HepG2 (cell line): ENCODE results near the gene MDP1. TPM values are rescaled to one million over a fixed set of nuclear protein-coding genes. Genes with fewer than 3 reads are reported as not detected.
A peak's percentile ranks its signal among the peaks of the same experiment; 100 is the strongest.

Experiments
- ATAC-seq: fragments of 200-7000 bp; cut with Tn5 transposase; 3 replicates; pipeline ENCODE4 v1.9.1; 2020; ENCODE audit warnings: mild to moderate bottlenecking, moderate library complexity
- BruUV-seq: library from RNA; stranded (reverse); fragments of 400-500 nt; replicated peaks from 2 replicates; lab custom pipeline; 2021; lab: Mats Ljungman, UMichigan
- CTCF ChIA-PET: fragments of 300-600 bp; formaldehyde crosslinking; extraction: SDS; loops from one replicate; lab custom pipeline; 2021; ENCODE audit warnings: low total read pairs, inconsistent platforms, low intra/inter-chr PET ratio; lab: Yijun Ruan, JAX
- POLR2A ChIA-PET: fragments of 350-600 bp; sonication (Branson Sonifier 250); formaldehyde crosslinking; loops from one replicate; lab custom pipeline; 2020; ENCODE audit warnings: antibody characterized with exemption, inconsistent platforms; lab: Yijun Ruan, JAX
- DNase-seq: peaks from one replicate; pipeline ENCODE4 v3.0.0-alpha.2; 2015; ENCODE audit warnings: low spot score
- FAIRE-seq: peaks from 3 replicates; lab custom pipeline; 2011; peaks lifted over from hg19 to GRCh38; lab: Jason Lieb, UNC
- H2AFZ ChIP-seq: one replicate; pipeline ENCODE4 v1.6.1; 2011; ENCODE audit warnings: low read length, inconsistent platforms
- H3K27ac ChIP-seq: fragments of 300-600 bp; 3 replicates; pipeline ENCODE4 v1.8.0; 2011; ENCODE audit warnings: mixed run types, mild to moderate bottlenecking, mixed read lengths, low read length, inconsistent platforms; ENCODE audit not compliant: insufficient read depth; ENCODE audit errors: extremely low read length
- H3K27me3 ChIP-seq, 2 experiments: fragments of 200-600 bp in 1 of 2; 2 replicates in 1 of 2; 3 replicates in 1 of 2; pipeline versions ENCODE4 v1.6.0 to v1.8.0; 2011; ENCODE audit warnings: low read length in 2 of 2, mild to moderate bottlenecking in 2 of 2, moderate library complexity in 2 of 2, inconsistent platforms in 1 of 2; ENCODE audit not compliant: insufficient read depth in 2 of 2, control insufficient read depth in 1 of 2
- H3K36me3 ChIP-seq, 2 experiments: fragments of 200-600 bp in 1 of 2; replicated peaks in 1 of 2; 2 replicates in 1 of 2; 3 replicates in 1 of 2; pipeline versions ENCODE4 v1.5.1 to v1.8.0; 2011; ENCODE audit warnings: low read length in 2 of 2, inconsistent platforms in 1 of 2; ENCODE audit not compliant: insufficient read depth in 2 of 2, control insufficient read depth in 1 of 2
- H3K4me1 ChIP-seq: 2 replicates; pipeline ENCODE4 v1.5.1; 2012; ENCODE audit warnings: low read length, inconsistent platforms; ENCODE audit not compliant: insufficient read depth
- H3K4me2 ChIP-seq: 2 replicates; pipeline ENCODE4 v1.6.0; 2011; ENCODE audit warnings: low read depth, low read length, inconsistent platforms
- H3K4me3 ChIP-seq, 3 experiments: fragments of 200-600 bp in 1 of 3; sonication (generic), shearing (Covaris generic) in 1 of 3; replicated peaks in 1 of 3; 2 replicates each; pipeline ENCODE4 v1.5.1; 2011 to 2016; ENCODE audit warnings: low read length in 3 of 3, inconsistent platforms in 2 of 3, low read depth in 2 of 3, mild to moderate bottlenecking in 2 of 3, control low read depth in 1 of 3, mixed read lengths in 1 of 3; ENCODE audit not compliant: insufficient read depth in 1 of 3
- H3K79me2 ChIP-seq: one replicate; pipeline ENCODE4 v1.6.1; 2011; ENCODE audit warnings: low read length, inconsistent platforms; ENCODE audit not compliant: insufficient read depth
- H3K9ac ChIP-seq: 2 replicates; pipeline ENCODE4 v1.6.0; 2011; ENCODE audit warnings: mild to moderate bottlenecking, low read depth, low read length, inconsistent platforms; ENCODE audit not compliant: insufficient read depth
- H3K9me3 ChIP-seq: 2 replicates; pipeline ENCODE4 v1.5.1; 2012; ENCODE audit warnings: mild to moderate bottlenecking, low read length
- H4K20me1 ChIP-seq: 2 replicates; pipeline ENCODE4 v1.6.0; 2011; ENCODE audit warnings: inconsistent platforms, mild to moderate bottlenecking, low read length, moderate library complexity; ENCODE audit not compliant: insufficient read depth
- AGO1 ChIP-seq: fragments of 200-400 bp; formaldehyde crosslinking; IDR thresholded peaks from 2 replicates; pipeline ENCODE4 v1.6.1; 2017; ENCODE audit warnings: mild to moderate bottlenecking, low read depth, low read length, moderate library complexity; ENCODE audit not compliant: poor library complexity, severe bottlenecking
- AGO2 ChIP-seq: fragments of 200-400 bp; formaldehyde crosslinking; optimal IDR thresholded peaks from 2 replicates; pipeline ENCODE3; 2017; ENCODE audit warnings: mild to moderate bottlenecking, low read depth, low read length, moderate library complexity
- BRD4 ChIP-seq: sonication (generic); formaldehyde crosslinking; IDR thresholded peaks from 2 replicates; pipeline ENCODE4 v1.4.0; 2020; ENCODE audit warnings: missing genetic modification reagents
- HNRNPL ChIP-seq: fragments of 200-400 bp; formaldehyde crosslinking; IDR thresholded peaks from 2 replicates; pipeline ENCODE4 v1.6.1; 2017; ENCODE audit warnings: mild to moderate bottlenecking, low read depth, low read length
- IKZF1 ChIP-seq: fragments of 450-650 bp; IDR thresholded peaks from 2 replicates; pipeline ENCODE4 v1.7.1; 2016
- KDM5B ChIP-seq: sonication (generic); formaldehyde crosslinking; IDR thresholded peaks from 2 replicates; pipeline ENCODE4 v1.4.0; 2020; ENCODE audit warnings: missing genetic modification reagents, mild to moderate bottlenecking, borderline replicate concordance
- KMT2B ChIP-seq: IDR thresholded peaks from 2 replicates; pipeline ENCODE4 v1.6.1; 2016; ENCODE audit warnings: missing genetic modification reagents, missing compliant biosample characterization
- LCORL ChIP-seq, 2 experiments: fragments of 450-650 bp in 1 of 2; sonication (generic) in 1 of 2; formaldehyde crosslinking in 1 of 2; IDR thresholded peaks; 2 replicates each; pipeline versions ENCODE4 v1.5.0 to v1.6.1; 2017 to 2020; ENCODE audit warnings: antibody characterized with exemption in 1 of 2, missing genetic modification reagents in 1 of 2
- MTA1 ChIP-seq: sonication (generic); formaldehyde crosslinking; IDR thresholded peaks from 2 replicates; pipeline ENCODE4 v1.4.0; 2020; ENCODE audit warnings: missing genetic modification reagents, mild to moderate bottlenecking, borderline replicate concordance
- MXD1 ChIP-seq: sonication (generic); formaldehyde crosslinking; IDR thresholded peaks from 2 replicates; pipeline ENCODE4 v1.4.0; 2020; ENCODE audit warnings: mild to moderate bottlenecking, missing genetic modification reagents
- NCOR1 ChIP-seq: fragments of 200-600 bp; sonication (generic); IDR thresholded peaks from 2 replicates; pipeline ENCODE4 v1.7.0; 2017; ENCODE audit warnings: antibody characterized with exemption, low read length, borderline replicate concordance
- NFE2L1 ChIP-seq: sonication (generic); formaldehyde crosslinking; IDR thresholded peaks from 2 replicates; pipeline ENCODE4 v1.4.0; 2020; ENCODE audit warnings: missing genetic modification reagents, mild to moderate bottlenecking, borderline replicate concordance
- NR0B2 ChIP-seq: sonication (generic); formaldehyde crosslinking; IDR thresholded peaks from 2 replicates; pipeline ENCODE4 v1.4.0; 2020; ENCODE audit warnings: mild to moderate bottlenecking, missing genetic modification reagents
- NR1H2 ChIP-seq: sonication (generic); formaldehyde crosslinking; IDR thresholded peaks from 2 replicates; pipeline ENCODE4 v1.8.1; 2022; ENCODE audit warnings: low read depth, missing genetic modification reagents, borderline replicate concordance
- POLR2A ChIP-seq, 2 experiments: IDR thresholded peaks; 2 replicates each; pipeline ENCODE4 v1.6.1; 2011; ENCODE audit warnings: low read depth in 2 of 2, low read length in 2 of 2, mild to moderate bottlenecking in 1 of 2, moderate library complexity in 1 of 2; ENCODE audit not compliant: insufficient read depth in 1 of 2
- RBFOX2 ChIP-seq: fragments of 200-400 bp; formaldehyde crosslinking; IDR thresholded peaks from 2 replicates; pipeline ENCODE4 v1.6.1; 2017; ENCODE audit warnings: low read depth, mild to moderate bottlenecking, low read length
- RXRA ChIP-seq: sonication (generic); formaldehyde crosslinking; IDR thresholded peaks from 2 replicates; pipeline ENCODE4 v1.5.1; 2020; ENCODE audit warnings: missing genetic modification reagents
- SIX4 ChIP-seq: sonication (generic); formaldehyde crosslinking; IDR thresholded peaks from 2 replicates; pipeline ENCODE4 v1.4.0; 2020; ENCODE audit warnings: missing genetic modification reagents
- SRY ChIP-seq: sonication (generic); formaldehyde crosslinking; IDR thresholded peaks from 2 replicates; pipeline ENCODE4 v1.8.0; 2022; ENCODE audit warnings: mild to moderate bottlenecking, missing genetic modification reagents
- ZNF484 ChIP-seq: sonication (generic); formaldehyde crosslinking; IDR thresholded peaks from 2 replicates; pipeline ENCODE4 v1.5.1; 2020; ENCODE audit warnings: mild to moderate bottlenecking, low read depth, missing genetic modification reagents, borderline replicate concordance
- ZNF572 ChIP-seq: sonication (generic); formaldehyde crosslinking; IDR thresholded peaks from 2 replicates; pipeline ENCODE4 v1.5.1; 2020; ENCODE audit warnings: mild to moderate bottlenecking, missing genetic modification reagents
- WGBS: methylation state at CpG from one replicate; pipeline ENCODE4 v1.1.6; 2017; ENCODE audit warnings: low lambda C conversion rate; 5-methylcytosine and 5-hydroxymethylcytosine counted together
- in situ Hi-C: cut with HindIII; loops from 2 replicates; pipeline ENCODE4 v1.10.0; 2017; ENCODE audit warnings: low pct_unique_long_range_greater_than_20kb; ENCODE audit not compliant: extremely low pct_ligation_motif_present
- intact Hi-C: fragments of 100-400 bp; cut with micrococcal nuclease; formaldehyde crosslinking; loops from one replicate; pipeline ENCODE4 v1.10.0; 2022; ENCODE audit not compliant: unreplicated experiment
- polyA plus RNA-seq, 8 experiments: library from polyadenylated mRNA; depleted of rRNA in 3 of 8; stranded (reverse) in 7 of 8; unstranded in 1 of 8; fragments of >200 nt; fragmentation: Illumina TruSeq in 4 of 8; extraction: Trizol in 4 of 8; gene quantifications; 2 replicates each; pipeline versions ENCODE4 v1.2.1 to v1.2.3, GENCODE V29; 2011 to 2016; ENCODE audit warnings: low read depth in 4 of 8, missing spikeins in 1 of 8, mixed read lengths in 1 of 8; ENCODE audit not compliant: insufficient read depth in 1 of 8
- total RNA-seq, 5 experiments: library from RNA; depleted of rRNA; stranded (reverse); fragments of >200 nt; fragmentation: Illumina TruSeq; extraction: Trizol; gene quantifications; 2 replicates each; pipeline ENCODE4 v1.2.3, GENCODE V29; 2016; ENCODE audit warnings: low read depth in 1 of 5
- TF ChIP-seq, protein P1 (sequence below): sonication (generic); formaldehyde crosslinking; conservative IDR thresholded peaks from 2 replicates; pipeline ENCODE4 v1.4.0; 2020; ENCODE audit warnings: missing genetic modification reagents

Gene MDP1
- total and polyA plus RNA-seq, 2 of the 13 experiments (the other 11 are each of a cell fraction or from before 2014, with no cell fraction given) = 44.1 to 48.7 TPM

DNA sequence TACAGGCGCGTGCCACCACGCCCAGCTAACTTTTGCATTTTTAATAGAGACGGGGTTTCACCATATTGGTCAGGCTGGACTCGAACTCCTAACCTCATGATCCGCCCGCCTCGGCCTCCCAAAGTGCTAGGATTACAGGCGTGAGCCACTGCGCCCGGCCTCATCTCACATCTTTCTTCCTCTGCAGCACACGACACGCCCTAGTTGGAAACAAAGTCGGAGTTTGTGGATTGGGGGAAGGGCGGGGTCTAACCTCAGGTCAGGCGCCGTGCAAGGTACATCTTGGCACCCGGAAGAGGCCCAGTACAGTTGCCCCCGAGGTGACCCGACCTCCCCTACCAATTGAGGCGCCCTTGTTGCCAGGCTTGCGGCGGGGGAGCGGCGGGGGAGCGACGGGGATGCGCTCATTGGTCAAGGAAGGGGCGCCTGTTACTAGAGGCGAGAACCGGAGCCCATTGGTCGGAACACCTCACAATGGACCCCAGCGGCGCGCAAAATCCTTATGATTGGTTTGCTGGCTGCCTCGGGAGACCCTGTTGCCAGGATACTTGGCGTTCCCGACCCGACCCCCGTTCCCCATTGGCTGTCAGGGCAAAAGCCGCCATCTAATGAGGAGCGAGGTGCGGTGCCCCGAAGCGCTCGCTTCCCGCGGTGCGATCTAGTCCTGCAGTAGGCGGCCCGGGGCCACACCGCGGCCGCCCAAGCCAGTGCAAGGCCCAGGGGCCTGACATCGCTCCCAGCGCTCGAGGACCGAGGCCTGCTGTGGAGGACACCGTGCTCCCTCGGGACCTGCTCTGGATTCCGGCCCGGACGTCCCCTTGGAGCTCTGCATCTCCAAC, 44.2 kb downstream of the MDP1 start, which contains the start of gene REC8:
TSS of gene REC8 (plus strand) at position 659 of the 839 bp plus-strand sequence. CDS start 473 bp downstream, outside the sequence.
- H3K36me3 ChIP-seq = peaks cover 2 to 3% of the 10 kb centered on the region in 2 experiments; a peak in 4 of 5 replicates
- in situ Hi-C loops (no loop called here), intact Hi-C loops (no loop called here)
- no TSS peak for BruUV-seq
- no peak within 1 kb of the TSS for H3K4me2 ChIP-seq
- FAIRE-seq = no peak
- ChIA-PET CTCF (no interaction called here), POLR2A (interaction anchor here (0.7 to 3.3 kb wide), 6 partner anchors 10 to 70 kb away, joined by 3 to 13 read pairs (median 8); partner anchors contain the start of genes DCAF11, IRF9, NRL and PSME1)
- peak; percentile 15 for ATAC-seq
- H3K79me2 ChIP-seq = no peaks in the 10 kb centered on the region
- no peak within 1 kb of the TSS for H3K9ac ChIP-seq
- no peaks in the 10 kb centered on the region for H3K27me3 ChIP-seq
- H3K4me3 ChIP-seq = no peak within 1 kb of the TSS
- WGBS = 94% methylated on average over 63 of the region's 63 CpGs
- DNase-seq = no peak
- H2AFZ ChIP-seq = no peak within 1 kb of the TSS
- no peaks in the 10 kb centered on the region for H3K4me1 ChIP-seq
- H3K9me3 ChIP-seq = no peaks in the 10 kb centered on the region
- H3K27ac ChIP-seq = no peak within 1 kb of the TSS
- H4K20me1 ChIP-seq = no peaks in the 10 kb centered on the region
- TF ChIP-seq, protein P1, sequence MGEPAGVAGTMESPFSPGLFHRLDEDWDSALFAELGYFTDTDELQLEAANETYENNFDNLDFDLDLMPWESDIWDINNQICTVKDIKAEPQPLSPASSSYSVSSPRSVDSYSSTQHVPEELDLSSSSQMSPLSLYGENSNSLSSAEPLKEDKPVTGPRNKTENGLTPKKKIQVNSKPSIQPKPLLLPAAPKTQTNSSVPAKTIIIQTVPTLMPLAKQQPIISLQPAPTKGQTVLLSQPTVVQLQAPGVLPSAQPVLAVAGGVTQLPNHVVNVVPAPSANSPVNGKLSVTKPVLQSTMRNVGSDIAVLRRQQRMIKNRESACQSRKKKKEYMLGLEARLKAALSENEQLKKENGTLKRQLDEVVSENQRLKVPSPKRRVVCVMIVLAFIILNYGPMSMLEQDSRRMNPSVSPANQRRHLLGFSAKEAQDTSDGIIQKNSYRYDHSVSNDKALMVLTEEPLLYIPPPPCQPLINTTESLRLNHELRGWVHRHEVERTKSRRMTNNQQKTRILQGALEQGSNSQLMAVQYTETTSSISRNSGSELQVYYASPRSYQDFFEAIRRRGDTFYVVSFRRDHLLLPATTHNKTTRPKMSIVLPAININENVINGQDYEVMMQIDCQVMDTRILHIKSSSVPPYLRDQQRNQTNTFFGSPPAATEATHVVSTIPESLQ (CRISPR knock-in tag) = no peak
- TF ChIP-seq MTA1 (CRISPR knock-in tag) (peak; percentile 47; the same call in 1 of the 2 replicates), AGO2 (peak; percentile 95), NFE2L1 (CRISPR knock-in tag) (no peak), LCORL (IDR thresholded peaks at IDR 0.05) (no peak), LCORL (CRISPR knock-in tag; IDR thresholded peaks at IDR 0.05) (no peak), HNRNPL (no peak), RXRA (no peak), SIX4 (CRISPR knock-in tag) (no peak), POLR2A (IDR thresholded peaks at IDR 0.05; ENCODE audit: insufficient read depth in 1 of 2, low read depth in 2 of 2, low read length in 2 of 2) (peak in 1 of 2 experiments; percentile 16; a peak in 1 of 4 replicates), IKZF1 (no peak), NCOR1 (no peak), NR1H2 (CRISPR knock-in tag) (no peak), RBFOX2 (peak; percentile 64), ZNF572 (peak; percentile 50; the same call in 1 of the 2 replicates), AGO1 (peak; percentile 66), ZNF484 (CRISPR knock-in tag) (no peak), KMT2B (no peak), MXD1 (0 out of 2 replicates have a peak, but pooled peaks have one; percentile 33), BRD4 (CRISPR knock-in tag) (no peak), NR0B2 (CRISPR knock-in tag) (no peak), SRY (no peak), KDM5B (CRISPR knock-in tag) (0 out of 2 replicates have a peak, but pooled peaks have one; percentile 33)
